GM18517 (cell line): ENCODE results near the gene LCE3E.
"Not testable (repeated sequence)": the region's sequence is repeated elsewhere in the genome, so short reads cannot be mapped to it uniquely, and the experiment has no call there.

Experiments used
- ATAC-seq: cut with Tn5 transposase; IDR thresholded peaks from one replicate; pipeline ENCODE4 v1.9.1; 2021; ENCODE audit warnings: mild to moderate bottlenecking, moderate library complexity; ENCODE audit not compliant: unreplicated experiment

LCE3E gene, protein sequence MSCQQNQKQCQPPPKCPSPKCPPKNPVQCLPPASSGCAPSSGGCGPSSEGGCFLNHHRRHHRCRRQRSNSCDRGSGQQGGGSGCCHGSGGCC

DNA sequence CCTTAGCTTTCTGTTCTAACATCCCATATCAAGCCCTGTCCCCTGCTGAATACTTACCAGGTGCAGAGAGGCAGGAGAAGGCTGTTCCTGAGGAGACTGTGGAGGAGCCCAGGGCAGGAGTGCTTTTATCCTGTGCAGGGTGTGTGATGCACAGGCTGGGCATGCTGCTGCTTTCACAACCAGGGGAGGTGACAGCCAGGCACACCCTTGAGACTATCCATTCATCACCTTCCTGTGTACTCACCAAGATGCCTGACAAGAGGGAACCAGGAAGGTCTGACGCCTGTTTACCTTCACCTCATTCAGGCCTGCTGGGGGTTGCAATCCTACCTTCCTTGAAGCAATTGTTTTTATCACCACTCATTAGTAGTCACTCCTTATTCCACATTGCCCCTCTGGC lies at the start of gene LCE3E:
Gene LCE3E (minus strand): TSS at position 100 of the 400 bp plus-strand sequence. CDS start 572 bp downstream, outside the sequence.
- no peak for ATAC-seq

DNA sequence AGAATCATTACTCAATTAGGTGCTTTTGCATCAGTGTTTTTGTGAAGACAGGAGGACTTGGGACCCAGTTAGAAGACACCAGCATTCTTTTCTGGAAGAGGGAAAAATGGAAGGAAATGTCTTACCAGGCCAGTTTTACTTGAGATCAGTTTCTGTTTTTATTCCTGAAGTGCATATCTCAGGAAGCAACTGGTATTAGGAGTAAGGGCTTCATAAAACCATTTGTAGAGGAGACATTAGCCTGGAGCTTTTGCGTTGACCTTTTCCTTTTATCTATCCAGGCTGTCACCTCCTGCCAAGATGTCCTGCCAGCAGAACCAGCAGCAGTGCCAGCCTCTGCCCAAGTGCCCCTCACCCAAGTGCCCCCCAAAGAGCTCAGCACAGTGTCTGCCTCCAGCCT lies 46.9 kb upstream of the LCE3E start, which contains the start of gene LCE3B:
Gene LCE3B (plus strand): TSS at position 301 of the 400 bp plus-strand sequence. CDS start 0 bp downstream, at position 301.
- ATAC-seq, result no peak

DNA sequence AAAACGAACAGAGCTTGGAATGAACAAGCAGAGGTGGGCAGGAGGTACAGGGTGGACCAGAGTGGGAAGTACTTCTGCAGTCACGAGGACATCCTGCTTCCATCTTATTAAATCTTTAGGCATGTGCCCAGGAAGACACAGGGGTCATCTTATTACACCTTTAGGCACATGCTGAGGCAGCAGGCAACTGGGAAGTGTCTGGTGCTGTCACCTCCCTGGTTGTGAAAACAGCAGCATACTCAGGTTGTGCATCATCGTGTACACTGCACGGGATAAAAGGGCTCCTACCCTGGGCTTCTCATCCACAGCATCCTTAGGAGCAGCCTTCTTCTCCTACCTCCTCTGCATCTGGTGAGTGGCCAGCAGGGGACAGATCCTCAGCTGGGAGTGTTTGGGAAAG lies 33.4 kb upstream of the LCE3E start, which contains the start of gene LCE3C:
Gene LCE3C (plus strand): TSS at position 301 of the 400 bp plus-strand sequence. CDS start 498 bp downstream, outside the sequence.
- no peak for ATAC-seq

DNA sequence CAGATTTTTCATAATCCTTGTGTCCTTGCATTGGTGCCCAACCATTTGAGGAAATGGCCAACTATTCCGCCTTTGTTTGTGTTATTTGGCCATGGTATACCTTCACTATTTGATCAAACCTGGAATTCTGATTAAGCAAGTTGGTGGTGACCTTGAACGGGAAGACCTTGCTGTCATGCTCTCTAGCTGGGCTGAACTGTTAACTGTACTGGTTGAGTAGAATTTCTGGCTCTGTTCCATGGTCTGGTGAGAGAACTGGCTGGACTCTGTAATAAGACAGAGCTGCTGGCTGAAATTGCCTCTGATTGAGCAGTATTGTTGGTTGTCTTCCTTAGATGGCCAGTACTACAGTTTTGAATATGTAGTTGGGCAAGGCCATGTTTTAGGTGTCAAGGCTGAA lies 30.4 kb upstream of the LCE3E start:
- no peak for ATAC-seq

DNA sequence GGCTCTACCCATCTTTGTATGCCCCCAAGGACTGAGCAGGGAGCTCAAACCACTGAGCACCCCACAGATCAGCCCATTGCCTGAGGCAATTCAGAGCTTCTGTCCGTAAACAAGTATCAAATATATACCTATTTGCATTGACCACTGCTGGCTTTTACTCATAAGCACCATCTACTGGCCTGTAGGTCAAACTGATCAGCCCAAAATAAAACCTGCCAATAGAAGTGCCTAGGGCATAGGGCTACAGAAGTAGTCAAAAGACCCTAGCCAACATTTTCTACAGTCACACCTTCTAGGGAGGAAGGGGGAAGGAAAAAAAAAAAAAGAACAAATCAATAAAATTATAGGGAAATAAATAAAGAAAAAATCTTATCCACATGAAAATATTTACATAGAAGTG lies 19.0 kb upstream of the LCE3E start:
- no peak for ATAC-seq

DNA sequence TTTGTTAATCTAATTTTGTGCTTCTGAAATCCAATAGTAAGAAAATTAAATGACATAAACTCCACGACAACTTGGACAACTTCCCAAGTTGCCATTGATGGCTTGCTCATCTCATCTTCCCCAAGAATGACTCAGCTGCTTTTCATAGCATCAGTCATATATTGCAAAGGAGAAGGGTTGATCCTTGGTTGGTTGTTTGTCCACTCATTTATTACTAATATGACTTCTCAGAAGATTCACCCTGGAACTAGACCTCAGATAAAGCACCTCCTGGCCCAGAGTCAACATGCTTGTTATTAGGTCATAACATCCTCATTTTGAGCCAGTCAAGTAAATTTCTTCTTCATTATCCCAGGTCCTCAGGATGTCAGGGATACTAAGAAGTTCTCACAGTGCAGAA lies 16.1 kb upstream of the LCE3E start:
- no peak for ATAC-seq

DNA sequence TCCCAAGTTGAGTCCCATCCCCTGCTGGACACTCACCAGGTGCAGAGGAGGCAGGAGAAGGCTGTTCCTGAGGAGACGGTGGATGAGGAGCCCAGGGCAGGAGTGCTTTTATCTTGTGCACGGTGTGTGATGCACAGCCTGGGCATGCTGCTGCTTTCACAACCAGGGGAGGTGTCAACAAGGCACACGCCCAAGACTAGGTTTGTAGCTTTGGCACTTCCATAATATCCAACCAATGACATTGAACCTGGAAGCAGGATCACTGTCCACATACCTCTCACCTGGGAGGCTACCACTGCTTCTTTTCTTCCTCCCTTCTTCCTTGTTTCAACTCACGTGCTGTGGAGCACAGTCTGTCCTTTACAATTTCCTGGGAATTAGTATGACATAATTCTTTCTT lies 13.9 kb upstream of the LCE3E start, which contains the start of gene LCE3D:
Gene LCE3D (minus strand): TSS at position 84 of the 400 bp plus-strand sequence. CDS start 580 bp downstream, outside the sequence.
- ATAC-seq, result no peak

DNA sequence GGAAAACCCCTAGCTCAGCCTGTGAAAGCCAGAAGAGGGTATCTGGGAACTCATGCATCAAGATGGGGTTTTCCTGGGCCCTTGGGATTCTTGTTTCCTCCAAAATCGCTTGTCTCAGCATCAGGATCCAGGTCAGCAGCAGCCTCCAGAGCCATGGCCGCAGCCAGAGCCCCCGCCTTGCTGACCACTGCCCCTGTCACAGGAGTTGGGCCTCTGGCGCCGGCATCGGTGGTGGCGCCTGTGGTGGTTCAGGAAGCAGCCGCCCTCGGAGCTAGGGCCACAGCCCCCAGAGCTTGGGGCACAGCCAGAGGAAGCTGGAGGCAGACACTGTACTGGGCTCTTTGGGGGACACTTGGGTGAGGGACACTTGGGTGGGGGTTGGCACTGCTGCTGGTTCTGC lies 12.9 kb upstream of the LCE3E start:
- ATAC-seq, result not testable (repeated sequence)

DNA sequence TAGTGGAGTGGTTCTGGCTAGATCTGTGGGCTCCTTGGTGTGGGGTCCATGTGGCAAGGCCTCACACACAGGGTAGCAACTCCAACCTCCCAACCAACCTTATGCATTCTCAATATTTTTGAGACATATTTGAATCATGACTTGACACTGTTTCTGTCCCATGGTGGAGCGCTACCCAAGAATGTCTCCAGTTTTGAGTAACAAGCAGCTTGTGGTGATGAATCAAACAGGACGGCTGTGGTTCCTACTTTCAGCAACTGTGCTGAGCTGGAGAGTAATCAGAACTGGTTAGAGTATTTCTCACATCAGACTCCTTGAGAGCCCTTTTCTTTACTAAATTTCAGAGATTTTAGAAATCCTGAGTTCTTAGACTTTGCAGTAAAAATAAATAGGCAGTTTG lies 10.6 kb upstream of the LCE3E start:
- no peak for ATAC-seq

DNA sequence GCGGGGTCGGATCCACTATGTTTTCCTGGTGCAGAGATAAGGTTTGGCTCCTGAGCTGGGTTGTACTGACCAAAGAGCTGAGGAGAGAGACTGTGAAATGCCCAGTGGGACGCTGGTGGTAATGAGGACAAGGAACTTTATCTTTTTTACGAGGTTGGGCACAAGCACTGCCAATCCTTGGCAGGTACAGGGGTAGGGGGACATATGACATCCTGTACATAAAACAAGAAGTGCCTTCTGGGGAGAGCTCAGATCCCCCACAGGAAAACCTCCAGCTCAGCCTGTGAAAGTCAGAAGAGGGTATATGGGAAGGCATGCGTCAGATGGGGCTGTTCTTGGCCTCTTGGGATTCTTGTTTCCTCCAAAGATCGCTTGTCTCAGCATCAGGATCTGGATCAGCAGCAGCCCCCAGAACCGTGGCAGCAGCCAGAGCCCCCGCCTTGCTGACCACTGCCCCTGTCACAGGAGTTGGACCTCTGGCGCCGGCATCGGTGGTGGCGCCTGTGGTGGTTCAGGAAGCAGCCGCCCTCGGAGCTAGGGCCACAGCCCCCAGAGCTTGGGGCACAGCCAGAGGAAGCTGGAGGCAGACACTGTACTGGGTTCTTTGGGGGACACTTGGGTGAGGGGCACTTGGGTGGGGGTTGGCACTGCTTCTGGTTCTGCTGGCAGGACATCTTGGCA lies 905 bp downstream of the LCE3E start:
- no peak for ATAC-seq

DNA sequence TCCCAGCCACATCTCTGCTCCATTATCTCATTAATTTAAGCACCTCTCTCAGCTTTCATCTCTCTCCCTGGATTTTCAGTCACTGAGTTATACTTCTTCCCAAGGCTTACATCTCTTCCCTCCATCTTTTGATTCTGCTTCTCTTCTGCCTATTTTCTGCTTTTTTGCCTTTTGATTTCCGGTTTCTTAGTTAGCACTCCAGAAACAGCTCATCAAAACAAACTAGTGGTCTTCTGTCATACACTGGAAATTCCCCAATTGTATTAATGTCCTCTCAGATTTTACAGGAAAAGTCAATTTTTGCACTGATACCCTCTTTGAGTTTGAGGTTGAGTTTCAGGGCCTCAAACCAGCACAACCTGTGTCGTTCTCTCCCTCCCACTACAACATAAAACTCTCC lies 1.5 kb downstream of the LCE3E start:
- ATAC-seq, result no peak

DNA sequence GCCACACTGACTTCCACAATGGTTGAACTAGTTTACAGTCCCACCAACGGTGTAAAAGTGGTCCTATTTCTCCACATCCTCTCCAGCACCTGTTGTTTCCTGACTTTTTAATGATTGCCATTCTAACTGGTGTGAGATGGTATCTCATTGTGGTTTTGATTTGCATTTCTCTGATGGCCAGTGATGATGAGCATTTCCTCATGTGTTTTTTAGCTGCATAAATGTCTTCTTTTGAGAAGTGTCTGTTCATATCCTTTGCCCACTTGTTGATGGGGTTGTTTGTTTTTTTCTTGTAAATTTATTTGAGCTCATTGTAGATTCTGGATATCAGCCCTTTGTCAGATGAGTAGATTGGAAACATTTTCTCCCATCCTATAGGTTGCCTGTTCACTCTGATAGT lies 18.2 kb downstream of the LCE3E start:
- ATAC-seq, result not testable (repeated sequence)

DNA sequence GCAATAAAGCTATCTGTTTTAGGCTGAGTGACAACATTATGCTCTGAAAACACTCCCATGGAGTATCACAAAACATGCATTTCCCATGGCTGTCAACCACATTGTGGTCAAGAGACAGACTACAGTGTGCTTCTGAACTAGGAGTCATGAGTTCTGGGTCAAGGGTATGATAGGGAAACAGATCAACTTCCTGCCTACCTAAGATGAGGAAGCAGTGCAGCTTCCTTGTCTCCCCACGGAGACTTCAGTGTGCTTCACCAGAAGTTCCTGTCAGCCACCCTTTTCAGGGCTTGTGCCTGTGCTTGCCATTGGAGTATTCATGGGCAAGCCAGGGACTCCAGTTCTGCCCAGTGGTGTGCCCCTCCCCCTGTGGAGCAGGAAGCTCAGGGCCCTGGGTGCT lies 19.9 kb downstream of the LCE3E start:
- ATAC-seq, result no peak

DNA sequence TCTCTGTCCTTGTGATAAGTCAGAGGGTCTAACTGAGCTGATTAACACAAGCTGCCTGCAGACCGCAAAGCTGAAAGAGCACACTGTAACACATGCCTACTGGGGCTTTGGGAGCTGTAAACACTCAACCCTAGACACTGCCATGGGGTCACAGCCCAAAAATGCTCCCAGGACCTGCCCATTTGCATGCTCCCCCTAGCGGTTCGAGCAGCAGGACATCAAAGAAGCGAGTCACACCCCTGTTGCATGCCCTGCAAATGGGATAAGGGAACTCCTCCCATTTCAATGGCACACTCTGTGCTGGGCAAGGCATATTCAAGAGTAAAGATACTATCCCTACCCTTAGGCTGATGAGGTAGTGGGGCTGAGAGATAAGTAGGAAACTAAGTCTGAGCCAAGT lies 22.8 kb downstream of the LCE3E start:
- no peak for ATAC-seq

DNA sequence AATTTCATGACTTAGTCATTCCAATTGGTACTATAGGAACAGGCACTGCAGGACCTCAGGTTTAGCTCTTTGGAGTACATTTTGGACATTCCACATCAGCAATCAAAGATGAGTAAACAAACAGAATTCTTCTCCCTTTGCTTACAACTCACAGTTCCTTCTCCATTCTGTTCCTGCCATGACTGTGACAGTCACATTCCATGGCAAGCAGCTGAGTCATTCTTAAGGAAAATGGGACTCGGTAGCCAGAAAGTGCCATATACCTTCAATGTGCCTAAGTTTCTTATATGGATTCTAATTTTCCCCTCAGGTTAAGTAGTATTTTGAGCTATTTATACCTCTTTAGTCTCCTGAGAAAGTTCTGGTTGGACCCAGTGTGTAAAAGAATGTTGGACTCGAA lies 26.7 kb downstream of the LCE3E start:
- no peak for ATAC-seq

DNA sequence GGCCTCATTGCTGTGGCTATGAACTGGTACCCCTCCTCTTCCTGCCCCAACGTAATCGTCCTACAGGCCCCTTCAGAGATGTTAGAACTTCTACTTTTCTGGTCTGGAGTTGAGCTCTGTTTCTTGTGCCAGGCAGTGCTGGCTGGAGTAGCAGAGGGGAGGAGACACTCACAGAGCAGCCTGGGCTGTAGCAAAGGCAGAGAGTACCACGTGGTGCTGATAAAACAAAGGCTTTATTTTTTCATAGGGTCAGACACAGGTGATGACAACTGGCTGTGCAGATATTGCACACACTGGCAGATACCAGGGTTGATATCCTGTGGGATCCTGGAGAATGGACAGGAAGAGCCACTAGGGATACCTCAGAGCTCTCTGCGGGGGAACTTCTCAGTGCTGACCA lies 29.1 kb downstream of the LCE3E start:
- no peak for ATAC-seq

DNA sequence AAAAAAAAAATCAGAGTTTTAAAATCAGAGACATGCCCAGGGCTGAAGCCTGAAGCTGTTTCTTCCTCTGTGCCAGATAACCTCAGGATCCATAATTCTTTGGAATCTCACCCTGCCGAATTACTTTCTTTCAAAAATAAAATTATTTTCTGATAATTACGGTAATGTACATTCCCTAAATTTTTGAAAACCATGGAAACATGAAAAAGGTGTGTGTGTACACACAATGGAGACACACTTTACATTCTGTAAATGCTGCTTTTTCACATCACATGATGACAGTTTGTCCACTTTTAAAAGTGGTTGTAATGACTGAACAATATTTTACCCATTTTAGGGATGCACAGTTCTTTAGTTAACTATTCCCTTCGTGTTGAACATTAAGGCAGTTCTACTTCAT lies 30.8 kb downstream of the LCE3E start:
- ATAC-seq, result no peak

DNA sequence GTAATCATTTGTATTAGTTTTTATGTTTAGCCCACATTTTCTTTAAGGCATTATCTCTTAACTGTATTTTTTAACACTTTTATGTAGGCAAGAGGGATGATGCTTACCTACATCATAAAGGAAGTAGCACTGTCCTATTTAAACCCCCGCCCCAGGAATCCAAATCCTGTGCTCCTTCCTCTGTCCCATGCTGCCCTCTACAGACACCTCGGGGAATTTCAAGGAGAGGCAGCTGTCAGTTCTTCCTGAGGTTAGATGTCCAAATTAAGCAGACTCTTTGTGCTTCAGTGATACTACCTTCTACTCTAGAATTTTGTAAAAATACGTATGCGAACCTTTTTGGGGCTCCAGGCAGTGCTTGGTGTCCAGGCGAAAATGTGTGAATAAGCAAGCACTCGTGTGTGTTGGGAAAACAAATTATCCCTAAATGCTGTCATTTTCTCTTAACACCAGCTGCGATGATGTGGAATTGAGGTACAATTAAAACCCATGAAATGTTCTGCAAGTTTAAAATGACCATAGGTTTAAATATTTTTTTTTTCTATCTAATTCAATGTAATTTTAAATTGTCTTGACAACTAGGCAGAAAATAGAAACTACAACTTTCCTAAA lies 33.1 kb downstream of the LCE3E start:
- ATAC-seq, result no peak

DNA sequence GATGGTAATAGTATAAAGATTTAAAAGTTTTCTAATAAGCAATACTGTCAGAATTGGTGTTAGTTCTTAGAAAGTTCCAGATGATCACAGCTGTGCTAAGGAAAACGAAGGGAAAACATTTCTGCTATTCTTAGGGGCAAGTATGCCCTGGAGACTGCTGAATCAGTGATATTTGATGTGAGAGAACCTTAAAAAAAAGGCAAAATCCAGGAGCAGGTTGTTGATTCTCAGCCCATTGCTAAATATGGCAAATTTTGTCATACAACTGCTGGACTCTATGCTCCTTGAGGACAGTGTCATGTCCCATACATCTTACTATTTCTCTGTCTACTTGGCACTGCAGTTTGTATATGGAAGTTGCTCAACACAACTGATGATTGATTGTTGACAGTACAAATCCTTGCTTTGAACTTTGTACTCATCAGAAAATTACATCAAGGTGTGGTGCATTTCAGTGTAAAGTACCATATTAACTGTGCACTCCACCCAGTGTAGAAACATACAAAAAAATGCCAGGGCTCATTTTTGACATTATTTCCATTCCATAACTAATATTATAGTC lies 41.4 kb downstream of the LCE3E start:
- no peak for ATAC-seq

DNA sequence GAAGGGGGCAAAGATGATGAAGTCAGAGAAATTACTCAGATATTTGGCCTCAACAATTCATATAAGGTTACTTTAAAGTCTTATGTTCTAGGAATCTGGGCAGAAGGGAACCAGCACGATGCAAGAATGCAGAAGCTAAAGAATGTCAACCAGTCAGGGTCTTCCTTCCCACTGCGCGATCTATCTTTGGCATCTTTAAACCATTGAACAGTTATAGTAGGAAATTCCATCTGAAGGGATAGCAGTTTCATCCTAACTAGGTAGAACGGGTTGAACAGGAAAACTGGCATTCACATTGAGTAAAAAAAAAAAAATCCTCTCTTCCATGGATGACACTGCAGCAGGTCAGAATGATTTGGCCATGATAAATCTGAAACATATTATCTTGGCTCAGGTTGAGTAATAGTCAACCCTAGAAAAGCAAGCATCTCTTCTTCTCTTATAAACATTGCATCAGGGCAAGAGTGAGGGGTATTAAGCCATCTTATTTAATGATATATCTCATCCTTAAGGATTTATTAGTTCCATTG lies 46.0 kb downstream of the LCE3E start:
- no peak for ATAC-seq

DNA sequence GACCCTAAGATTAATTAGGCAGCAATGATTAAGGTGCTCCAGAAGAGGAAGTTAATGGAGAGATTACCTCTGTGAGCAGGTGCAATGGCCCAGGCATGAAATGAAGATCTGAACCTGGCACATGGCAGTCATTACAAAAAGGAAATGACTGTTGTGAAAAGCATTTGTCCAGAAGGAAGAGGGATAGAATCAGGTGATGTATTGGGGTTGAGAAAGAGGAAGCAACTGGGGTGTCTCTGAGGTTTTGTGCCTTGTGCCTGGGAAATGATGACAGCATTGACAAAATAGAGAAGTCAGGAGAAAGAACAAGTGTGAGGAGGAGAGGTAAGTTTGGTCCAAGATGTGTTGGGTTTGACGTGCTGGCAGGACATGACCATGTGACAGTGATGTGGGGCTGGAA lies 46.7 kb downstream of the LCE3E start:
- no peak for ATAC-seq
